ENCODE results near the gene RSU1.

RSU1 gene

DNA sequence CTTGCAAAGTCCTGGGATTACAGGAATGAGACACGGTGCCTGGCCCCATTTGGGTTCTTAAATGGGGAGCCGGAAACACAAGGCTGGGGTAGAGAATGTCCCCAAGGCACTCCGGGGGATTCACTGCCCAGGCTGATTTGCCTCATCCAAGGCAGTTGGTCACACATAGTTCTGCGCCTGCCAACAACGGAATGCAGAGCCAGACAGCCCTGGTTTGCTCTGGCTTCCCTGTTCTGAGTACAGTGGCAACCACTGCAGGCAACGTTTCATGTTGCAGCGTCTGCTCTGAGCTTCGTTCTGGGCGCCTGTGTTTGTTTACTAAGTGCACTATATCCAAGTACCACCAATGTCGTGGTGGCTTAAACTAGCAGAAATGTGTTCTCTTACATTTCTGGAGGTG is 233.8 kb downstream of the RSU1 start:
- in situ Hi-C loops (cut with HindIII; ENCODE audit: low pct_unique_long_range_greater_than_20kb, low sequenced_read_pairs) = no loop called here
- peak; percentile 24 to 38 for DNase-seq (ENCODE audit: low read depth in 1 of 2, low spot score in 1 of 2)
- no peak for TF ChIP-seq JUND (IDR thresholded peaks at IDR 0.05; ENCODE audit: low read depth)

DNA sequence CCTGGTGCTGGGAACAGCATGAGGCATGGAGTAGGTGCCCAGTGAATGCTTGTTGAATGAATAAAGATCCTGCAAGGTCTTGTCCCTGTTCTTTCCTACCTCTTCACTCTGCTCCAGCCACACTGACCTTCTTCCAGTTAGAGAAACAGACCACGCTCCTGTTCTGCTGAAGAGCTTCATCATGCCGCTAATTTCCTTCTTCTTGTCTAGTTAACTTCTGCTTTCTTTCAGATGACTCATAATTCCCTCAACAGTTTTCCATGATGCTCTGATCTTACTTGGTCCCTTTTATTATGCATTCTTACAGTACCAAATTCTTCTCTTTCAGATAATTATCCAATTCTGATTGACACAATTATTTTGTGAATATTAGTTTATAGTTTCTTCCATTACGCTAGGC is 236.0 kb downstream of the RSU1 start:
- in situ Hi-C loops (cut with HindIII; ENCODE audit: low pct_unique_long_range_greater_than_20kb, low sequenced_read_pairs) = no loop called here
- no peak for DNase-seq (ENCODE audit: low read depth in 1 of 2, low spot score in 1 of 2)

DNA sequence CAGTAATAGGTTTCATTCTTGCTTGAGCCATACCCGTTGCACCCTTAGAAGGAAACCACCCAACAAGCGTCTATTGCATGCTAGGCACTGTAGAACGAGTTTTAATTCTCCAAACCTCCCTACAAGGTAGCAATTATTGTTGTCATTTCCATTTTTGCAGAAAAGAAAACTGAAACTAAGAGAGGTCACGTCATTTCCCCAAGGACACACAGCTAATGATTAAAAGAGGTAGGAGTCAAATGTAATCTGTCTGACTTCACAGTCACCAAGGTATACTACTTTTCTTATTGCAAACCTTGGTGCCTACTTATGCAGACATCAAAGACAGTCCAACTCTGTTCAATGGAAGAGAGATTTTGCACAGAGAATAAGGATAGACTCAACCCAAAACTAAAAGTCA is 246.5 kb downstream of the RSU1 start:
- DNase-seq (ENCODE audit: low read depth in 1 of 2, low spot score in 1 of 2) = no peak
- no peak for TF ChIP-seq JUND (IDR thresholded peaks at IDR 0.05; ENCODE audit: low read depth)
- in situ Hi-C loops (cut with HindIII; ENCODE audit: low pct_unique_long_range_greater_than_20kb, low sequenced_read_pairs) = no loop called here

More for the DNA sequence above, 236.0 kb downstream of the RSU1 start:
- TF ChIP-seq JUND (IDR thresholded peaks at IDR 0.05; ENCODE audit: low read depth) = no peak

DNA sequence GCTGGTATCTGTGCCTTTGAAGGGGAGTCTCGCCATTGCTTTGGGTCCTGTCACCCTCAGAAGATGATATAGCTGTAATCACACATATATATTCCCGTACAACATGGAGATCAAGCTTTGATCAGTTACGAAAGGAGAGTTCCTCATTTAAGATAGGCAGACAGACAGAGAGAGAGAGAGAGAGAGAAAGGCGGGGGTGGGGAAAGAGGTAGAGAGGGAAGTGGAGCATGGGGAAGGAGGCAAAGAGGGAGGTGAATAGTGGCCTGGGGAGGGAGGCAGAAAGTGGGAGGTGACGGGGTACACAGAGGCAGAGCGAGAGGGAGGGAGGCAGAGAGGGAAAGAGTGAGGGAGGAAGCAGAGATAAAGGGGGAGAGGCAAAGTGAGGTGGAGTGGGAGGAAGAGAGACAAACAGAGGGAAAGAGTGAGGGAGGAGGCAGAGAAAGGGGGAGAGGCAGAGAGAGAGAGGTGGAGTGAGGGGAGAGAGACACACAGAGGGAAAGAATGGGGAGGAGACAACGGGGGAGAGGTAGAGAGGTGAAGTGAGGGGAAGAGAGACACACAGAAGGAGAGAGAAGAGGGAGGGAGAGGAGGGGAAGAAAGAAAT is 250.9 kb downstream of the RSU1 start:
- no peak for TF ChIP-seq JUND (IDR thresholded peaks at IDR 0.05; ENCODE audit: low read depth)
- in situ Hi-C loops (cut with HindIII; ENCODE audit: low pct_unique_long_range_greater_than_20kb, low sequenced_read_pairs) = no loop called here
- no peak for DNase-seq (ENCODE audit: low read depth in 1 of 2, low spot score in 1 of 2)

DNA sequence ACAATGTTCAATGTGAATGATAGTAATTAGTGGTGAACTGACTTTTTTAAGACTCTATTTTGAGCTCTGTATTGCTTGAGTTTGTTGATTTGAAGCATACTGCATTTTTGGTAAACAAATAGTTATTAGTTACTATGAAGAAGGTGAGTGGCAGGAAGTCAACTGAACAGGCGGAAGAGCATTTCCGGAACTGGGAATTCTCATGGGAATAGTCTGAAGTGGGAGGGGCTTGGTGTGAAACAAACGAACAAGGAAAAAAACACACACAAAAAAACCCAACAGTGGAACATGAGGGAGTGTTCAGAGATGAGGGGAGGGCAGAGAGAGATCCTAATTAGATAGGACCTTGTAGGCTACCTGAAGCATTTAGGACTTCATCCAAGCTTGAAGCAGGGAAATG is 251.6 kb downstream of the RSU1 start:
- no peak for TF ChIP-seq JUND (IDR thresholded peaks at IDR 0.05; ENCODE audit: low read depth)
- no peak for DNase-seq (ENCODE audit: low read depth in 1 of 2, low spot score in 1 of 2)
- in situ Hi-C loops (cut with HindIII; ENCODE audit: low pct_unique_long_range_greater_than_20kb, low sequenced_read_pairs) = no loop called here

DNA sequence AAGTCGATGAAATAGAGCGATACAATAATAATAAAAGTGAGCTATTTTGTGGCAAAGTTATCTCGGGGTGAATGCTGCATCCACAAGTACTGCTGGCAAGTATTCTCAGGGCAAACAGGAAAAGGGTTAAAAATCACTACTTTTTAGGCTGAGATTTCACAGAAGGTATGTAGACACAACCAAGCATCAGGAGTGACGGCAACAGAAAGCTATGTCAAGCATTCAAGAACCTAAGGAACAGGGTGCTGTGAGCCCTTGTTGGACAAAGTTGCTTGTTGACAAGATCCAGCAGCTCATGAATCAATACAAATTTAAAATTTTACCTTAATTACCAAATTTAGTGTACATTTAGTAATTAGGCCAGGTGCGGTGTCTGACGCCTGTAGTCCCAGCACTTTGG is 254.3 kb downstream of the RSU1 start:
- DNase-seq (ENCODE audit: low read depth in 1 of 2, low spot score in 1 of 2) = no peak
- in situ Hi-C loops (cut with HindIII; ENCODE audit: low pct_unique_long_range_greater_than_20kb, low sequenced_read_pairs) = no loop called here
- TF ChIP-seq JUND (IDR thresholded peaks at IDR 0.05; ENCODE audit: low read depth) = no peak

DNA sequence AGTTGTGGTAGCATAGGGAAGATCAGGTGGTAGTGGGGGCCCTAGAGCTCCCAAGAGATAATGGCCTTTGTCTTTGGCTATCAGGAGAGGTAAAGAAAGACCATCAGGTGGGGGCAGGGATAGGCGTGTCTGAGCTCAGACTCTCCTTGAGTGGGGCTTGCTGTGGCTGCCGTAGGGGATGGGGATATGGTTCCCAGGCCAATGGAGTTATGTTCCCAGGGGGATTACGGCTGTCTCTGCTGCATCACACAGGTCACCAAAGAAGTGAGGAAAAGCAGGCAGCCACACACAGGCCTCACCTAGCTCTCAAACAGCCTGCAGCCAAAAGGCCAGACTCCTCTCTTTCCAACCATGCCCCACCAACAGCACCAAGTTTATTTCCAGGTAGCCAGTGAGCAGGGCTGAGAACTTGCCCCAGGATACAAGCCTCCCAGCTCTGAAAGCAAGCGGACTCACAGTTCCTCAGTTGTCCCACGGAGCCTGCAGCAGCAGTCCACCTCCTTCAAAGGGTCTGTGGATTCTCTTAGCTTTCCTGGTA is 257.9 kb downstream of the RSU1 start:
- no peak for DNase-seq (ENCODE audit: low read depth in 1 of 2, low spot score in 1 of 2)
- no peak for TF ChIP-seq JUND (IDR thresholded peaks at IDR 0.05; ENCODE audit: low read depth)
- in situ Hi-C loops (cut with HindIII; ENCODE audit: low pct_unique_long_range_greater_than_20kb, low sequenced_read_pairs) = no loop called here

DNA sequence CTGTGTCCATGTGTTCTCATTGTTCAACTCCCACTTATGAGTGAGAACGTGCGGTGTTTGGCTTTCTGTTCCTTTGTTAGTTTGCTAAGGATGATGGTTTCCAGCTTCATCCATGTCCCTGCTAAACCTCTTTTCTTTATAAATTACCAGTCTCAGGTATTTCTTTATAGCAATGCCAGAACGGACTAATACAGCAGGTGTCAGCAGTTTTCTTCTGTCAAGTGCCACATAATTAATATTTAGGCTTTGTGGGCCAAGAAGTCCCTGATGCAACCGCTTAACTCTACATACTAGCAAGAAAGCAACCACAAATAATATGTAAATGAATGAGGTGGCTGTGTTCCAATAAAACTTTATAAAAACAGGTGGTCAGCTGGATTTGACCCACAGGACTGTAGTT is 269.3 kb downstream of the RSU1 start:
- no peak for TF ChIP-seq JUND (IDR thresholded peaks at IDR 0.05; ENCODE audit: low read depth)
- in situ Hi-C loops (cut with HindIII; ENCODE audit: low pct_unique_long_range_greater_than_20kb, low sequenced_read_pairs) = no loop called here
- no peak for DNase-seq (ENCODE audit: low read depth in 1 of 2, low spot score in 1 of 2)

DNA sequence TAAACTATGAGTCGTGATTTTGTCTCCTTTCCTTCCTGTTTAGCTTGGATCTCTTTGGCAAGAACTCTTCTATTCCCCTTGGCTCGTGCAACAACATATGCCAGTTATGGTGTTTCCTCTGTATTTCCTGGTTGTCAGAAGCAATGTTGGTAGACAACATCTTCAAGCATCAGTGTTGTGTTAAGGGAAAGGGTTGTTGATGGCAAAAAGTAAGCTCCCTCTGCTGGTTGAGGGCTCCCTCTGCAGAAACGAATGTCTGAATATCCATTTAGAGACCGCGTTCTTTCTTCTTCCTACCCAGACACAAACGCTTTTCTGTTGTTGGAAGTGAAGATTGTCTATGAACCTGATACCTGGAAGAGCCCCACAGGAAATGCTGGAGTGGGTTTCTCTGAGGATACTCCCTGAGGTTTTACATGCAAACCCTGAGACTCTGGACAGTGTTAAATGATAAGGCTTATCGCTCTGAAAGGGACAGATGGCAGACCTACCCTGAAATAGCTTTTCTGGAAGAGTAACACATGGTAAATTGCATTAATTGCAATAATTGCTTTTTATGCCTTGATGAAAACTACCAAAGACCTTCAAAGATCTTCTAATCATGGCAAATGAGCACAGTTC is 272.0 kb downstream of the RSU1 start:
- peak; percentile 62 to 77 for DNase-seq (ENCODE audit: low read depth in 1 of 2, low spot score in 1 of 2)
- TF ChIP-seq JUND (IDR thresholded peaks at IDR 0.05; ENCODE audit: low read depth) = no peak
- in situ Hi-C loops (cut with HindIII; ENCODE audit: low pct_unique_long_range_greater_than_20kb, low sequenced_read_pairs) = no loop called here

DNA sequence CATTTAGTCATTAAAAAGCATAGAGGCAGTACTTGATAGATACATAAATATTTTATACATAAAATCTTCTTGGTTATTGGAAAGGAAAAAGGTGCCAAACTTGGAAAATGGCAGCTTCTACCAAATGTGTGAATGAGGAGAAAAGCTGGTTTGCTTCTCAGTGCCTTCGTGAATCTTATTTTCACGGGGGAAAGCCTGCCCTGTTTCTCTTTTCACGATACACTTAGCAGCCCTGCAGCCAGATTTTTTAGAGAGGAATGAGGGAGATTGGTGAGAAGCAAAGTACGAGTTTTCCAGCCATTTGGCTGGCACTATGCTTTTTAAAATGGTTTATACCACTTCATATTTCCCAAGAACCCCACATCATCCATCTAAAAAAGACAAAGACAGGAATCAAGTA is 272.6 kb downstream of the RSU1 start:
- TF ChIP-seq JUND (IDR thresholded peaks at IDR 0.05; ENCODE audit: low read depth) = no peak
- in situ Hi-C loops (cut with HindIII; ENCODE audit: low pct_unique_long_range_greater_than_20kb, low sequenced_read_pairs) = no loop called here
- no peak for DNase-seq (ENCODE audit: low read depth in 1 of 2, low spot score in 1 of 2)

DNA sequence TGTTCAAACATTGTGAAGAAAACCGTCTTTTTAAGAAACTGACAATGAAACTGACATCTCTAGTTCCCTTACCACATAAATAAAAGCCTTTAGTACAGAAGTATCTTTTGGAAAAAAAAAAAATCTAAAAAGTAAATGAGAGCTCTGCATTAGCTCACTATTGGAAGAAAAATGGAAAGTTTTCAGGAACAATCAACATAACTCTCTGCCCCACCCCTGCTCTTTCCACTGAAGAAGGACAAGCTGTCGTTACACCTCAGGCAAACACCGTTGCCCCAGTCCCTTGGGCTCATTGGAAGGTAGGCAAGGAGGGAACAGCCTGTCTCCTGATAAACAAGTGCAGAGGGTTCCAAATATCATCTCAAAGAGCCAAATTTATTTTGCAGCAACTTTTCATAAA is 273.1 kb downstream of the RSU1 start:
- DNase-seq (ENCODE audit: low read depth in 1 of 2, low spot score in 1 of 2) = no peak
- in situ Hi-C loops (cut with HindIII; ENCODE audit: low pct_unique_long_range_greater_than_20kb, low sequenced_read_pairs) = no loop called here
- TF ChIP-seq JUND (IDR thresholded peaks at IDR 0.05; ENCODE audit: low read depth) = no peak
